ENCODE data around the gene C12orf76.

Gene C12orf76

GRCh38 chr12:109991586-109991985 lies 56.7 kb downstream of the C12orf76 start:
- no peak for TF ChIP-seq CTCF (IDR thresholded peaks at IDR 0.05; ENCODE audit: low read depth, low read length)
- no peak for DNase-seq
- no peaks in the 10 kb centered on the region for H3K27me3 ChIP-seq (ENCODE audit: insufficient read depth, low read depth, severe bottlenecking)
- no peaks in the 10 kb centered on the region for H3K9me3 ChIP-seq (ENCODE audit: severe bottlenecking)
- no peak overlapping the region for H3K4me3 ChIP-seq (ENCODE audit: low read depth, low read length)
- H3K36me3 ChIP-seq: peaks cover 27% of the 10 kb centered on the region
- no peak overlapping the region for H3K27ac ChIP-seq

Measured in WERI-Rb-1 (cell line).